Coronary artery (tissue), 2 donors: ENCODE measurements around the gene SLU7.

Experiments used
- DNase-seq: peaks from one replicate; pipeline ENCODE4 v3.0.0-alpha.2; 2017; ENCODE audit warnings: low spot score
- H3K27ac ChIP-seq, 2 donors: fragments of 200-600 bp; sonication (generic); one replicate each; pipeline ENCODE4 v1.5.1; 2016 to 2019
- H3K4me3 ChIP-seq: fragments of 200-600 bp; sonication (generic); 2 replicates; pipeline ENCODE4 v1.5.1; 2016; ENCODE audit warnings: mild to moderate bottlenecking, moderate library complexity
- TF ChIP-seq, protein P1 (sequence below): fragments of 200-600 bp; sonication (generic); IDR thresholded peaks from one replicate; pipeline ENCODE4 v1.5.1; 2019; ENCODE audit warnings: antibody characterized with exemption

The SLU7 gene

DNA sequence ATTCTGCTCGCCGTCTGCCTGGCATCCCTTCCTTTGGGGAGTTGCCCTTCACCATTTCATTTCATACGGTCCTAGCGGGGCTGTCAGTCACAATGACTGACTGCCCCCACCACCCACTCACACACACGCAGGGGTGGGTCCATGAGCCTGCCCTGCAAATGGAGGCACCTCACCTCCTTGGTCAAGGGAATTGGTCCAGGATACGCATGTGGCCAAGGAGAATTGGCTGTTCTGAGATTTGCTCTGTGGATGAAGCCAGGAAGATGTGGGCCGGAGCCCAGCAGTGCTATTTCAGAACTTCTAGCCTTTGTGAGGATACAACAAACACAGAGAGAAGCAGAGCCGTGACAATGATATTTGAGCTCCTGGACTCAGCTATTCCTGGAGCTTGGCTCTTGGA is 65.5 kb downstream of the SLU7 start:
- Histone ChIP-seq H3K27ac (peak overlapping the region; percentile 51 to 69), H3K4me3 (peak overlapping the region; percentile 6)
- TF ChIP-seq, protein P1, sequence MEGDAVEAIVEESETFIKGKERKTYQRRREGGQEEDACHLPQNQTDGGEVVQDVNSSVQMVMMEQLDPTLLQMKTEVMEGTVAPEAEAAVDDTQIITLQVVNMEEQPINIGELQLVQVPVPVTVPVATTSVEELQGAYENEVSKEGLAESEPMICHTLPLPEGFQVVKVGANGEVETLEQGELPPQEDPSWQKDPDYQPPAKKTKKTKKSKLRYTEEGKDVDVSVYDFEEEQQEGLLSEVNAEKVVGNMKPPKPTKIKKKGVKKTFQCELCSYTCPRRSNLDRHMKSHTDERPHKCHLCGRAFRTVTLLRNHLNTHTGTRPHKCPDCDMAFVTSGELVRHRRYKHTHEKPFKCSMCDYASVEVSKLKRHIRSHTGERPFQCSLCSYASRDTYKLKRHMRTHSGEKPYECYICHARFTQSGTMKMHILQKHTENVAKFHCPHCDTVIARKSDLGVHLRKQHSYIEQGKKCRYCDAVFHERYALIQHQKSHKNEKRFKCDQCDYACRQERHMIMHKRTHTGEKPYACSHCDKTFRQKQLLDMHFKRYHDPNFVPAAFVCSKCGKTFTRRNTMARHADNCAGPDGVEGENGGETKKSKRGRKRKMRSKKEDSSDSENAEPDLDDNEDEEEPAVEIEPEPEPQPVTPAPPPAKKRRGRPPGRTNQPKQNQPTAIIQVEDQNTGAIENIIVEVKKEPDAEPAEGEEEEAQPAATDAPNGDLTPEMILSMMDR = no peak
- peak; percentile 80 for DNase-seq

DNA sequence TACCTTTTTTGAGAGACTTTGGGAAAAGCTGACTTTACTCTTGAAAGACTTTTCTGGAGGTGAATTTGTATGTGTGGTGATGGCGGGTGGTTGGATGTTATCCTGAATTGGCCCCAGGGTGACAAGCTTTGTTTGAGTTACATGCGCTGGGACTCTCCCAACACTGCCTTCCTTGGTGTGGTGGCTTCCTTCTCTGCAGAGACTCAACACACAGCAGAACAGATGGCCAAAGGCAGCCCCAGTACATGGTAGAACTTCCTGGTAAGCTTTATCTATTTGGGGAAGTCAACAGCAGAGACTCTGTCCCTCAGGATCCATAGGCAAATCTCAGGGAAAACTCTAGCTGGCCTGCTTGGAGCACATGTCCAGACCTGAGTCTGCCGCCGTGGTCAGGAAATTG is 66.6 kb downstream of the SLU7 start:
- DNase-seq = no peak
- TF ChIP-seq, protein P1 = no peak
- Histone ChIP-seq H3K4me3 (no peak overlapping the region), H3K27ac (no peak overlapping the region)
